Type B pancreatic cell (in vitro differentiated cells): ENCODE data around the gene FILIP1L. TPM values are rescaled to one million over a fixed set of nuclear protein-coding genes. Genes with fewer than 3 reads are reported as not detected.
A peak's percentile ranks its signal among the peaks of the same experiment; 100 is the strongest.
"Not testable (repeated sequence)": the region's sequence is repeated elsewhere in the genome, so short reads cannot be mapped to it uniquely, and the experiment has no call there.

Experiments
- DNase-seq: peaks from one replicate; pipeline ENCODE4 v3.0.0; 2021; ENCODE audit warnings: mixed read lengths; ENCODE audit not compliant: unreplicated experiment; ENCODE audit errors: extremely low spot score
- H3K27ac Mint-ChIP-seq: 2 replicates; pipeline ENCODE4 v1.8.0; 2021; ENCODE audit warnings: mild to moderate bottlenecking, mixed read lengths
- H3K27me3 Mint-ChIP-seq: 2 replicates; pipeline ENCODE4 v1.8.0; 2021; ENCODE audit warnings: mixed read lengths
- H3K36me3 Mint-ChIP-seq: 2 replicates; pipeline ENCODE4 v1.8.0; 2021; ENCODE audit warnings: mixed read lengths
- H3K4me1 Mint-ChIP-seq: one replicate; pipeline ENCODE4 v1.8.0; 2021; ENCODE audit warnings: mixed read lengths; ENCODE audit not compliant: unreplicated experiment
- H3K4me3 Mint-ChIP-seq: 2 replicates; pipeline ENCODE4 v1.8.0; 2021; ENCODE audit warnings: mild to moderate bottlenecking, mixed read lengths
- H3K9me3 Mint-ChIP-seq: 2 replicates; pipeline ENCODE4 v1.8.0; 2021; ENCODE audit warnings: mixed read lengths
- total RNA-seq: library from RNA; stranded (reverse); gene quantifications from 2 replicates; pipeline ENCODE4 v1.2.1, GENCODE V29; 2021; ENCODE audit warnings: low replicate concordance
- TF ChIP-seq, protein P1 (sequence below): fragments of 200-600 bp; sonication (generic); conservative IDR thresholded peaks from 2 replicates; pipeline ENCODE4 v1.5.0; 2021; ENCODE audit warnings: antibody characterized with exemption, mild to moderate bottlenecking

FILIP1L gene
- total RNA-seq, 1 donor from 2014 or later = 30.6 TPM

- H3K27me3 Mint-ChIP-seq = no peaks in the 10 kb centered on the region
- peaks cover 13% of the 10 kb centered on the region for H3K36me3 Mint-ChIP-seq
- no peak overlapping the region for H3K4me3 Mint-ChIP-seq
- H3K4me1 Mint-ChIP-seq = peaks cover 13% of the 10 kb centered on the region
- TF ChIP-seq, protein P1, sequence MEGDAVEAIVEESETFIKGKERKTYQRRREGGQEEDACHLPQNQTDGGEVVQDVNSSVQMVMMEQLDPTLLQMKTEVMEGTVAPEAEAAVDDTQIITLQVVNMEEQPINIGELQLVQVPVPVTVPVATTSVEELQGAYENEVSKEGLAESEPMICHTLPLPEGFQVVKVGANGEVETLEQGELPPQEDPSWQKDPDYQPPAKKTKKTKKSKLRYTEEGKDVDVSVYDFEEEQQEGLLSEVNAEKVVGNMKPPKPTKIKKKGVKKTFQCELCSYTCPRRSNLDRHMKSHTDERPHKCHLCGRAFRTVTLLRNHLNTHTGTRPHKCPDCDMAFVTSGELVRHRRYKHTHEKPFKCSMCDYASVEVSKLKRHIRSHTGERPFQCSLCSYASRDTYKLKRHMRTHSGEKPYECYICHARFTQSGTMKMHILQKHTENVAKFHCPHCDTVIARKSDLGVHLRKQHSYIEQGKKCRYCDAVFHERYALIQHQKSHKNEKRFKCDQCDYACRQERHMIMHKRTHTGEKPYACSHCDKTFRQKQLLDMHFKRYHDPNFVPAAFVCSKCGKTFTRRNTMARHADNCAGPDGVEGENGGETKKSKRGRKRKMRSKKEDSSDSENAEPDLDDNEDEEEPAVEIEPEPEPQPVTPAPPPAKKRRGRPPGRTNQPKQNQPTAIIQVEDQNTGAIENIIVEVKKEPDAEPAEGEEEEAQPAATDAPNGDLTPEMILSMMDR = no peak
- H3K9me3 Mint-ChIP-seq = peaks cover 6% of the 10 kb centered on the region
- no peak overlapping the region for H3K27ac Mint-ChIP-seq
- no peak for DNase-seq
Observed at GRCh38 chr3:99846477-99847160, 267.7 kb downstream of the FILIP1L start.

DNA sequence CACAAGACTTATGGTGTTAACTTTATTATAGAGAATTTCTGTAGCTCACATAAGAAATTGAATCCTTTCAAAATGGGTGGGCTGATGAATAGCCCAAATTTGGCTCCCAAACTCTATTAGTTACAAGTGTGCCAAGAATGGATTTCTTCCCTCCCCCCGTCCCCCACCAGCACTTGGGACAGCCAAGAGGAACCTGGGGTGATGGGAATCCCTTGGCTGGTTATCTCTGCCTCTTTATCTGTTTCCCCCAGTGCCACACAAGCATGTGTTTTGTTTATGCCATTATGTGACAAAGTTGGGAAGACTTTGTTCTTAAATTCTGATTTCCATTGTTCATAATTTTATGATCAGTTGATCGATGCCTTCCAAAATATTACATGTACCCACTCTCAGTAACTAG lies 268.3 kb downstream of the FILIP1L start:
- H3K4me1 Mint-ChIP-seq = peaks cover 13% of the 10 kb centered on the region
- DNase-seq = no peak
- no peaks in the 10 kb centered on the region for H3K27me3 Mint-ChIP-seq
- H3K27ac Mint-ChIP-seq = no peak overlapping the region
- TF ChIP-seq, protein P1 = no peak
- H3K36me3 Mint-ChIP-seq = peaks cover 11% of the 10 kb centered on the region
- peaks cover 6% of the 10 kb centered on the region for H3K9me3 Mint-ChIP-seq
- H3K4me3 Mint-ChIP-seq = no peak overlapping the region

- H3K9me3 Mint-ChIP-seq = peaks cover 6% of the 10 kb centered on the region
- TF ChIP-seq, protein P1 = no peak
- peaks cover 13% of the 10 kb centered on the region for H3K4me1 Mint-ChIP-seq
- DNase-seq = no peak
- H3K27me3 Mint-ChIP-seq = no peaks in the 10 kb centered on the region
- H3K4me3 Mint-ChIP-seq = no peak overlapping the region
- no peak overlapping the region for H3K27ac Mint-ChIP-seq
- H3K36me3 Mint-ChIP-seq = peaks cover 11% of the 10 kb centered on the region
Observed at GRCh38 chr3:99845331-99845730, 269.0 kb downstream of the FILIP1L start.

DNA sequence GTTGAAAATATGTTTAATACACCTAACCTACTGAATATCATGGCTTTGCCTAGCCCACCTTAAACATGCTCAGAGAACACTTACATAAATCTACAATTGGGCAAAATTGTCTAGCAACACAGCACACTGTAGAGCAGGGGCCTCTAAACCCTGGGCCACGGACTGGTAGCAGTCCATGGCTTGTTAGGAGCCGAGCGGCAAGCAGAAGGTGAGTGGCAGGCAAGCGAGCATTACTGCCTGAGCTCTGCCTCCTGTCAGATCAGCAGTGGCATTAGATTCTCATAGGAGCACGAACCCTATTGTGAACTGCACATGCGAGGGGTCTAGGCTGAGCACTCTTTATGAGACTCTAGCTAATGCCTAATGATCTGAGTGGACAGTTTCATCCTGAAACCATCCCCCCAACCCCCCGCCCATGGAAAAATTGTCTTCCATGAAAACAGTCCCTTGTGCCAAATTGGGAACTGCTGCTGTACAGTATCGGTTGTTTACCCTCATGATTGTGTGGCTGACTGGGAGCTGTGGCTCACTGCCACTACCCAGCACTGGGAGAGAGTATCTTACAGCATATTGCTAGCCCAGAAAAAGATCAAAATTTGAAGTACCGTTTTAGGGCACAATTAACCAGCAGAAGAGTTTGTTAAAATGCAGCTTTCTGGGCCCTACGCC lies 270.6 kb downstream of the FILIP1L start:
- Mint-ChIP-seq H3K4me1 (peaks cover 13% of the 10 kb centered on the region), H3K36me3 (peaks cover 11% of the 10 kb centered on the region), H3K27me3 (no peaks in the 10 kb centered on the region), H3K9me3 (peaks cover 6% of the 10 kb centered on the region), H3K4me3 (no peak overlapping the region), H3K27ac (peak overlapping the region; percentile 27)
- TF ChIP-seq, protein P1 = no peak
- DNase-seq = no peak

- Mint-ChIP-seq H3K4me1 (peaks cover 13% of the 10 kb centered on the region), H3K4me3 (no peak overlapping the region), H3K27me3 (no peaks in the 10 kb centered on the region), H3K27ac (peak overlapping the region; percentile 27), H3K36me3 (peaks cover 5% of the 10 kb centered on the region), H3K9me3 (peaks cover 2% of the 10 kb centered on the region)
- TF ChIP-seq, protein P1 = peak; percentile 82
- DNase-seq = no peak
Observed at GRCh38 chr3:99842826-99843589, 271.3 kb downstream of the FILIP1L start.

DNA sequence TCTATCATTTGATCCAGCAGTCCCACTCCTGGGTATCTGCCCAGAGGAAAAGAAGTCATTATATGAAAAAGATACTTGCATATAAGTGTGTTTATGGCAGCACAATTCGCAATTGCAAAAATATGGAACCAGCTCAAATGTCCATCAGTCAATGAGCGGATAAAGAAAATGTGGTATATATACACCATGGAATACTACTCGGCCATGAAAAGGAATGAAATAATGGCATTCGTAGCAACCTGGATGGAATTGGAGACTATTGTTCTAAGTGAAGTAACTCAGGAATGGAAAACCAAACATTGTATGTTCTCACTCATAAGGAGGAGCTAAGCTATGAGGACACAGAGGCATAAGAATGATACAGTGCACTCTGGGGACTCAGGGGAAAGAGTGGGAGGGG lies 272.4 kb downstream of the FILIP1L start:
- peaks cover 13% of the 10 kb centered on the region for H3K4me1 Mint-ChIP-seq
- H3K27me3 Mint-ChIP-seq = not testable (repeated sequence)

More for the DNA sequence above, 272.4 kb downstream of the FILIP1L start:
- not testable (repeated sequence) for H3K27ac Mint-ChIP-seq, H3K9me3 Mint-ChIP-seq, H3K36me3 Mint-ChIP-seq, DNase-seq, H3K4me3 Mint-ChIP-seq
